ENCODE results near the gene GRHL1. TPM values are rescaled to one million over a fixed set of nuclear protein-coding genes. Genes with fewer than 3 reads are reported as not detected.

The GRHL1 gene
- total RNA-seq, 1 experiment from 2014 or later, result 10.3 TPM

DNA sequence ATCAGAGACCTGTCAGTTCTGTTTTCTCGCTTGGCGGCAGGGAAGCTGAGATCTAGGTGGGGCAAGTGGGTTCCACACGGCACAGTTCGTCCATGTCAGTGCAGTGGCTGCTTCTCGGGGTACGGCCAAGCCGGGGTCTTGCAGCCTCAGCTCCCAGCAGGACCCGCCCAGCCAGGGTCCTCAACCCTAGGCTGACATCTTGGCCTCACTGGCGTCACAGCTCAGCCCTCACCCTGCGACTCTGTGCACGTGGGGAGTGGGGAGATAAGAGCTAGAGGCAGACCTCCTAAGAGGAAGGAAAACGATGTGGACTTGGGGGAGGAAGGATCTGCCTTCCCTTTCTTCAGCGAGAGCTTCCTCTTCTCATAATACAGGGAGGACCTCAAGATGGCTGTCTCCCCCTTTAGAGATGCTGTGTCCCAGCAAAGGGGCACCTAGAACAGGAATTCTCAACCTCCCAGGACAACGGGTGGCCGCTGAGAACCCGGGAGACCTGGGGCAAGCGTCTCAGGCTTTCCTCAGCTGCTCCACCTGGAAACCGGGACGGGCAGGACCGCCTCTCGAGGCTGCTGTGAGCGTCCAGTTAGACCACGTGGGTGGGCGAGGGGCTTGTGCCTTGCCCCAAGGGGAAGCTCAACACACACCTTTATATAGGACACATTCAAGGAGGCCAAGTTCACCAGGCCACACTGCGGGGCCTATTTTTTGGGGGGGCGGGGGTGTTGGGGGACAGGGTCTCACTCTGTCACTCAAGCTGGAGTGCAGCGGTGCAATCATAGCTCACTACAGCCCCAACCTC, 68.3 kb downstream of the GRHL1 start:
- no peak for DNase-seq
- H3F3A ChIP-seq (ENCODE audit: low read length, unreplicated experiment), result no peaks in the 10 kb centered on the region
- no peak overlapping the region for H3K9ac ChIP-seq (ENCODE audit: low read length)
- H2AFZ ChIP-seq (ENCODE audit: low read length), result no peak overlapping the region
- H3K9me3 ChIP-seq (ENCODE audit: low read length), result no peaks in the 10 kb centered on the region
- H3K36me3 ChIP-seq (ENCODE audit: low read depth, low read length), result no peaks in the 10 kb centered on the region
- H3K4me1 ChIP-seq (ENCODE audit: insufficient read depth, low read length), result no peaks in the 10 kb centered on the region
- no peaks in the 10 kb centered on the region for H3K9me2 ChIP-seq (replicated peaks; ENCODE audit: low read length)
- TF ChIP-seq EZH2phosphoT487 (IDR thresholded peaks at IDR 0.05; ENCODE audit: borderline replicate concordance, low read length) (no peak), EZH2 (IDR thresholded peaks at IDR 0.05; ENCODE audit: low read length, unreplicated experiment) (no peak)
- TF ChIP-seq, protein P1, sequence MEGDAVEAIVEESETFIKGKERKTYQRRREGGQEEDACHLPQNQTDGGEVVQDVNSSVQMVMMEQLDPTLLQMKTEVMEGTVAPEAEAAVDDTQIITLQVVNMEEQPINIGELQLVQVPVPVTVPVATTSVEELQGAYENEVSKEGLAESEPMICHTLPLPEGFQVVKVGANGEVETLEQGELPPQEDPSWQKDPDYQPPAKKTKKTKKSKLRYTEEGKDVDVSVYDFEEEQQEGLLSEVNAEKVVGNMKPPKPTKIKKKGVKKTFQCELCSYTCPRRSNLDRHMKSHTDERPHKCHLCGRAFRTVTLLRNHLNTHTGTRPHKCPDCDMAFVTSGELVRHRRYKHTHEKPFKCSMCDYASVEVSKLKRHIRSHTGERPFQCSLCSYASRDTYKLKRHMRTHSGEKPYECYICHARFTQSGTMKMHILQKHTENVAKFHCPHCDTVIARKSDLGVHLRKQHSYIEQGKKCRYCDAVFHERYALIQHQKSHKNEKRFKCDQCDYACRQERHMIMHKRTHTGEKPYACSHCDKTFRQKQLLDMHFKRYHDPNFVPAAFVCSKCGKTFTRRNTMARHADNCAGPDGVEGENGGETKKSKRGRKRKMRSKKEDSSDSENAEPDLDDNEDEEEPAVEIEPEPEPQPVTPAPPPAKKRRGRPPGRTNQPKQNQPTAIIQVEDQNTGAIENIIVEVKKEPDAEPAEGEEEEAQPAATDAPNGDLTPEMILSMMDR (conservative IDR thresholded peaks at IDR 0.05; ENCODE audit: low read depth, low read length), result no peak
- intact Hi-C loops (cut with micrococcal nuclease), result no loop called here
- H3K4me2 ChIP-seq (ENCODE audit: low read length), result no peak overlapping the region
- H3K27ac ChIP-seq (ENCODE audit: low read length), result no peak overlapping the region
- H3K79me2 ChIP-seq (ENCODE audit: low read length), result no peaks in the 10 kb centered on the region
- no peak overlapping the region for H3K4me3 ChIP-seq (ENCODE audit: low read length)
- no TSS peak for BruUV-seq (replicated peaks)
- no peaks in the 10 kb centered on the region for H4K20me1 ChIP-seq (ENCODE audit: low read length)
- ChIA-PET CTCF (no interaction called here), POLR2A (ENCODE audit: unreplicated experiment) (no interaction called here)
- H3K27me3 ChIP-seq (ENCODE audit: low read length), result no peaks in the 10 kb centered on the region
- ATAC-seq, result no peak

DNA sequence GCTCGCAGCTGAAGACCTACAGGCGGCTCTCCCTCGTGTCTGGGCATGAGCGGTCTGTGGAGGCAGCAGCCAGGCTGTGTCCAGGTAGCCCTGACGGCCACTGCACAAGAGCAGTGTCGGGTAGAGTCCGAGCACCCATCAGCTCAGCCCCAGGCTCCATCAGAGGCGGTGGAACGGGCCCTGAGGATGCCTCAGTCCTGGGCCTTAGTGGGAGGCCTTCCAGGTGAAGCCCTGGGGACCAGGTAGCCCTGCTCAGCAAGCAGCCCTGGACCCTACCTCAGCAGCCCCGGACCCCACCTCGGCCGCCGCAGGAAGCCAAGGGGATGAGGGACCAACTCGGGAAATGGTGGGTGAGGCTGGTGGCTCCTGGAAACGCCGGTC, 70.5 kb downstream of the GRHL1 start:
- Histone ChIP-seq H3K36me3 (ENCODE audit: low read depth, low read length) (no peaks in the 10 kb centered on the region), H3K4me3 (ENCODE audit: low read length) (no peak overlapping the region), H3K4me1 (ENCODE audit: insufficient read depth, low read length) (no peaks in the 10 kb centered on the region), H4K20me1 (ENCODE audit: low read length) (no peaks in the 10 kb centered on the region), H3K9me3 (ENCODE audit: low read length) (no peaks in the 10 kb centered on the region), H3F3A (ENCODE audit: low read length, unreplicated experiment) (no peaks in the 10 kb centered on the region), H3K4me2 (ENCODE audit: low read length) (no peak overlapping the region), H3K9me2 (replicated peaks; ENCODE audit: low read length) (no peaks in the 10 kb centered on the region), H3K9ac (ENCODE audit: low read length) (no peak overlapping the region), H2AFZ (ENCODE audit: low read length) (no peak overlapping the region), H3K27me3 (ENCODE audit: low read length) (no peaks in the 10 kb centered on the region), H3K27ac (ENCODE audit: low read length) (no peak overlapping the region), H3K79me2 (ENCODE audit: low read length) (no peaks in the 10 kb centered on the region)
- ChIA-PET CTCF (interaction anchor here (1.5 kb wide), 1 partner anchor 38 kb away, joined by 11 read pairs; no protein-coding TSS in a partner anchor), POLR2A (ENCODE audit: unreplicated experiment) (no interaction called here)
- intact Hi-C loops (cut with micrococcal nuclease), result no loop called here
- ATAC-seq, result no peak
- no TSS peak for BruUV-seq (replicated peaks)
- TF ChIP-seq, protein P1 (conservative IDR thresholded peaks at IDR 0.05; ENCODE audit: low read depth, low read length), result no peak
- TF ChIP-seq EZH2phosphoT487 (IDR thresholded peaks at IDR 0.05; ENCODE audit: borderline replicate concordance, low read length), result no peak
- no peak for TF ChIP-seq EZH2 (IDR thresholded peaks at IDR 0.05; ENCODE audit: low read length, unreplicated experiment)
- DNase-seq, result no peak

GRCh38 chr2:10022445-10022844, 71.0 kb downstream of the GRHL1 start:
- Histone ChIP-seq H3F3A (ENCODE audit: low read length, unreplicated experiment) (no peaks in the 10 kb centered on the region), H3K27me3 (ENCODE audit: low read length) (no peaks in the 10 kb centered on the region), H3K4me3 (ENCODE audit: low read length) (no peak overlapping the region), H3K79me2 (ENCODE audit: low read length) (no peaks in the 10 kb centered on the region), H3K27ac (ENCODE audit: low read length) (no peak overlapping the region), H2AFZ (ENCODE audit: low read length) (no peak overlapping the region), H4K20me1 (ENCODE audit: low read length) (no peaks in the 10 kb centered on the region), H3K4me1 (ENCODE audit: insufficient read depth, low read length) (no peaks in the 10 kb centered on the region), H3K9me3 (ENCODE audit: low read length) (no peaks in the 10 kb centered on the region), H3K4me2 (ENCODE audit: low read length) (no peak overlapping the region), H3K9me2 (replicated peaks; ENCODE audit: low read length) (no peaks in the 10 kb centered on the region), H3K36me3 (ENCODE audit: low read depth, low read length) (no peaks in the 10 kb centered on the region), H3K9ac (ENCODE audit: low read length) (no peak overlapping the region)
- ChIA-PET POLR2A (ENCODE audit: unreplicated experiment) (no interaction called here), CTCF (interaction anchor here (1.5 kb wide), 1 partner anchor 39 kb away, joined by 11 read pairs; no protein-coding TSS in a partner anchor)
- DNase-seq (no peak), ATAC-seq (no peak)
- intact Hi-C loops (cut with micrococcal nuclease), result no loop called here
- TF ChIP-seq, protein P1 (conservative IDR thresholded peaks at IDR 0.05; ENCODE audit: low read depth, low read length), result no peak
- TF ChIP-seq EZH2 (IDR thresholded peaks at IDR 0.05; ENCODE audit: low read length, unreplicated experiment) (no peak), EZH2phosphoT487 (IDR thresholded peaks at IDR 0.05; ENCODE audit: borderline replicate concordance, low read length) (no peak)
- BruUV-seq (replicated peaks), result no TSS peak

All from PC-3 (cell line).